22Rv1 (cell line): ENCODE measurements around the gene PRIMPOL.

Experiments used
- H3K27ac ChIP-seq: fragments of 450-650 bp; 2 replicates; pipeline ENCODE4 v1.5.1; 2017
- ZFX ChIP-seq: fragments of 450-650 bp; IDR thresholded peaks from 2 replicates; pipeline ENCODE4 v1.6.1; 2017; ENCODE audit warnings: antibody characterized with exemption, borderline replicate concordance
- TF ChIP-seq, protein P1 (sequence below): fragments of 450-650 bp; IDR thresholded peaks from 2 replicates; pipeline ENCODE4 v1.5.1; 2017; ENCODE audit warnings: mild to moderate bottlenecking

Gene PRIMPOL

DNA sequence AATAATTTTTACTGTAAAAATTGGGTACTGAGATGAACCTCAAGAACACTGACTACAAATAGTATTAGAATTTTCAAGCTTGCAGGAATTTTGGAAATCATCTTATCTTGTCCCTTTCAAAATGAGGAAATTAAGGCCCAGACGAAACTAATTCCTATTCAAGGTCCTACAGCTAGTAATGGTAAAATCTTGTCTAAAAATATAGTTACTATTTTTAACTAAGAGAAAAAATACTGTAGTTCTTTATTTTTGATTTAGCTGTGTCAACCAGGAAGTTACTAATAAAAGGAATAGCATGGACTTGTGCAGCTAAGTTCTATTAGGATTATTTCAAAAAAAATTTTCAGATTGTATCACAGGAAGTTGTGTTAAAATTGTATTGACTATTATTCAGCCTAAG is 12.7 kb downstream of the PRIMPOL start:
- TF ChIP-seq, protein P1, sequence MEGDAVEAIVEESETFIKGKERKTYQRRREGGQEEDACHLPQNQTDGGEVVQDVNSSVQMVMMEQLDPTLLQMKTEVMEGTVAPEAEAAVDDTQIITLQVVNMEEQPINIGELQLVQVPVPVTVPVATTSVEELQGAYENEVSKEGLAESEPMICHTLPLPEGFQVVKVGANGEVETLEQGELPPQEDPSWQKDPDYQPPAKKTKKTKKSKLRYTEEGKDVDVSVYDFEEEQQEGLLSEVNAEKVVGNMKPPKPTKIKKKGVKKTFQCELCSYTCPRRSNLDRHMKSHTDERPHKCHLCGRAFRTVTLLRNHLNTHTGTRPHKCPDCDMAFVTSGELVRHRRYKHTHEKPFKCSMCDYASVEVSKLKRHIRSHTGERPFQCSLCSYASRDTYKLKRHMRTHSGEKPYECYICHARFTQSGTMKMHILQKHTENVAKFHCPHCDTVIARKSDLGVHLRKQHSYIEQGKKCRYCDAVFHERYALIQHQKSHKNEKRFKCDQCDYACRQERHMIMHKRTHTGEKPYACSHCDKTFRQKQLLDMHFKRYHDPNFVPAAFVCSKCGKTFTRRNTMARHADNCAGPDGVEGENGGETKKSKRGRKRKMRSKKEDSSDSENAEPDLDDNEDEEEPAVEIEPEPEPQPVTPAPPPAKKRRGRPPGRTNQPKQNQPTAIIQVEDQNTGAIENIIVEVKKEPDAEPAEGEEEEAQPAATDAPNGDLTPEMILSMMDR: no peak
- TF ChIP-seq ZFX: no peak
- no peak overlapping the region for H3K27ac ChIP-seq

DNA sequence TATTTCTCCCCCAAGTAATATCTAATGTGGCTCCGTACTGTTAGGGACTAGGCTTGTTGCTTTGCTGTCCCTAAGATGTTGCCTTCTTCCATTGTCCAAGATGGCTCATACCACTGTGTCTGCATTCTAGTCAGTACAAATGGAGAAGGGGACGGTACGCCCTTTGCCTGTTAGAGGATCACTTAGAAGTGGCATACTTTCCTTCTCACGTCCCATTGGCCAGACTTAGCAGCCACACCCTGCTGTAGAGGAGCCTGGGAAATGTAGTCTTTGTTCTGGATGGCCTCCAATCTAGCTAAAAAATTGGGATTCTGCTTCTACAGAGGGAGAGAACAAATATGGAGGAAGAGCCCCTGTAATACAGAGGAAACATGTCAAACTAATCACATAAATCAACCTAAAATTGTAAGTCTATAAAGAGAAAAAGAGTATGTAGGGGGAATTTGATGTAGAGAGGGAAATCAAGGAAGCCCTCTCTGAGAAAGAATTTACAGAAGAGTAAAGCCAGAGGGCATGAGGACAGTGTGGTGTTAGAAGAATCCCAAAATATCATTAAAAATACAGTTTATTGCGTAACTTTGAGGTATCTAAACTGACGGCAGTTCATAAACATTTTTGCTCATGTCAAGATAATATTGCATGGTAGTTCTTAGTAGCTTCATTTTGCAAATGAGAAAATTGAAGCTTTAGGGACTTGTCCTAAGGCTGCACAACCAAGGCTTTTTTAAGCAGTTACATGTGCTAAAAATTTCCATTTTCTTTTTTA is 15.1 kb downstream of the PRIMPOL start:
- no peak for TF ChIP-seq ZFX
- TF ChIP-seq, protein P1: no peak
- H3K27ac ChIP-seq: no peak overlapping the region

DNA sequence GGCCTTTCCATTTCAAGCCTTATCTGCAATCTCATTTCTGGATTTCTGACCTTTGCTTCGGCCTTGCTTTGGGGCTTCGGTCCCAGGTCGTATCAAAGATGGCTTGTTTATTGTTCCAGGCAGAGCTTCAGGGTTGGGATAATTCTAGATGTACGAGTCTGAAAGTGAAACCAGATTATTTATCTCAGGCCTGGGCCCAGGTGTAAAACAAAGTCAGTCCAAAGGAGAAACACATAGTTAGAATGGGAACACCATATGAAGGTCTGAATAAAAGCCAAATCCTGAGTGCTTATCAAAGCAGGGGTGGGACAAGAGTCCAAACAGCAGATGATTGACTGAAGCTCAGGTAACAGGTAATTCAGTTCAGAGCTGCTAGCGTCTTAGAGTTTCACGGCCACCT is 17.1 kb downstream of the PRIMPOL start:
- H3K27ac ChIP-seq: no peak overlapping the region
- TF ChIP-seq, protein P1: no peak
- no peak for TF ChIP-seq ZFX

DNA sequence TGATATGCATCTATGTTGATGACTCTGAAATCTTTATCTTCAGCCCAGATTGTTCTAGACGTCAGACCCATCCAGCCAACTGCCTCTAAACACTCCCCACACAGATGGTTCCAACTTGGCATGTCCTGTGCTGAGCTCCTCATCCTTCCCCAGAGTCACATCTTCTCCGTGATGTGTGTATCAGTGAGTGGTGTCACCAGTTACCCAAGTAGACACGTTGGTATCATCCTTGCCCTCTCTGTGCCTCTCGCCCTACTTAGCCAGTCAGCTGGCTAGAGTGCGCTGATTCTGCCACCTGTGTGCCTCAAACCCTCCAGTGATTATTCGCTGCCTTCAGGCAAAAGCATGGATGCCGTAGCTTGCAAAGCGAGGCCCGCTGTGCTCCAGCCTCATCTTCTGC is 18.6 kb downstream of the PRIMPOL start:
- H3K27ac ChIP-seq: no peak overlapping the region

DNA sequence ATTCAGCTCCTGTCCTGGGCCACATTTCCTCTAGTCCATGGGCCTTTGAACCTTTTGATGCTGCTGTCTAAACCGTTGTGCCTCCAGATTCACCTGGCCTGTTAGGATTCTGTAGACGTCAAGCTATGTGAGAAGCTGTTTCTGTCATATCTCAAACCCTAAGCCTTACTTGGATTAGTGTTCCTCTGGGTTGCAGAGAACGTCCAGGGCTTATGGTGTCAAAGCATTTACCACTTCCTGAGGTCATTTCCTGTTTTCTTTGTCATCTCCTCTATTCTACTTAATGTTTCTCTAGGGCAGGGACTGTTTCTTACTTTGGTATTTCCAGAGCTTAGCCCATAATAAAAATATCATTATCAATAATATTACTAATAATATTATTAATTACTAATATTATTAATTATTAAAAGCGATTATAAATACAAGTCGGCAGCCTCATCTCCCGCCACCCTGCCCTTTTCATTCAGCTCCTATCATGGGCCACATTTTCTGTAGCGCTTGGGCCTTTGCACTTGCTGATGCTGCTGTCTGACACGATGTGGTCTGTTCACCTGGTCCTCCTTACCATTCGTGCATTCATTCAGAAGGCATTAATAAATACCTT is 19.1 kb downstream of the PRIMPOL start:
- TF ChIP-seq, protein P1: no peak
- no peak for TF ChIP-seq ZFX
- H3K27ac ChIP-seq: no peak overlapping the region

More for the DNA sequence above, 18.6 kb downstream of the PRIMPOL start:
- TF ChIP-seq ZFX: no peak
- TF ChIP-seq, protein P1: no peak

DNA sequence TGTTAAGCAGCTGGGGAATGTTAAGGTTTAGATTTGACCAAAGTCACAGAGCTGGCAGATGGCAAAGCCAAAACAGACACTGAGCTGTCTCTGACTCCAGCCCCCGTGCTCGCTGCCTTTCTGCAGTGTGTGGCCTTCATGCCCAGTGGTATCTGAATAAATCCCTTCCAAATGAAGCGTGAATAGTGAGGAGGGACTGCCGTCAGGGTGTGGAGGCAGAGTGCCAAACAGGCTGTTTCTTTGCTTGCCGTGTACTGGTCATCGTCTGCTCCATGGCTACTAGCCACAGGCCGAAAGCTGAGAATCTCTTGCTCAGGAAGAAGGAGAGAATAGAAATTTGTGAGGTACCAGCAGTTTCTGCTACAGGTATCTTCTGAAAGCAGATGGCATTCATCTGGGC is 19.7 kb downstream of the PRIMPOL start:
- no peak overlapping the region for H3K27ac ChIP-seq
- TF ChIP-seq, protein P1: no peak
- TF ChIP-seq ZFX: no peak

DNA sequence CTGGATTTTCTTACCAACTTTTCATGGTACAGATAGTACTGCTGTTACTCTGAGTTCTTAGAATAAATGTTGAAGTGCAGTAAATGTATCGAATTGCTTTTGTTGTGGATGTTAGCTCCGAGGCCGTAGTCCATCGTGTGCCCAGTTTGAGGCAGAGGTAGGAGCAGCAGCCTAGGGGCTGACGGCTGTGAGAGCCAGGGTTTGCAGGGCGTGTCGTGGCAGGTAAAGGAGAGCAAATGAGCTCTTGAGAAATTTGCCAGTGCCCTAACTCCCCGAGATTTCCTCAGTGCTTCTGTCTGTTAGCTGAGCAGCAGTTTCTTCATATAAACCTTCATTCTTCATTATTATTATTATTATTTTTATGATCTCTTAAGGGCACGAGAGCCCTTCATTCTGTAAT is 21.6 kb downstream of the PRIMPOL start:
- no peak for TF ChIP-seq ZFX
- TF ChIP-seq, protein P1: no peak
- no peak overlapping the region for H3K27ac ChIP-seq
